GM06990 (cell line): ENCODE measurements around the gene BCAS4.

ENCODE experiments used
- DNase-seq: peaks from one replicate; pipeline ENCODE4 v3.0.0-alpha.2; 2011; ENCODE audit not compliant: insufficient read length; ENCODE audit errors: extremely low read depth
- H3K27me3 ChIP-seq: replicated peaks from 2 replicates; pipeline ENCODE4 v1.6.0; 2011; ENCODE audit warnings: low read length; ENCODE audit not compliant: control insufficient read depth, insufficient read depth
- H3K36me3 ChIP-seq: 2 replicates; pipeline ENCODE4 v1.5.1; 2011; ENCODE audit warnings: low read length; ENCODE audit not compliant: control insufficient read depth, insufficient read depth
- H3K4me3 ChIP-seq: replicated peaks from 2 replicates; pipeline ENCODE4 v1.5.1; 2011; ENCODE audit warnings: low read depth, mild to moderate bottlenecking, control low read depth, low read length
- CTCF ChIP-seq: IDR thresholded peaks from 2 replicates; pipeline ENCODE4 v1.5.1; 2011; ENCODE audit warnings: low read length, control low read depth, mild to moderate bottlenecking, inconsistent platforms; ENCODE audit not compliant: insufficient read depth, poor library complexity, severe bottlenecking

The BCAS4 gene

GRCh38 chr20:50852085-50852484, 57.2 kb downstream of the BCAS4 start:
- TF ChIP-seq CTCF = no peak
- no peak overlapping the region for H3K4me3 ChIP-seq
- DNase-seq = no peak
- H3K27me3 ChIP-seq = no peaks in the 10 kb centered on the region
- peaks cover 25% of the 10 kb centered on the region for H3K36me3 ChIP-seq

GRCh38 chr20:50854506-50855249, 59.8 kb downstream of the BCAS4 start:
- no peak for TF ChIP-seq CTCF
- DNase-seq = no peak
- Histone ChIP-seq H3K27me3 (no peaks in the 10 kb centered on the region), H3K4me3 (no peak overlapping the region), H3K36me3 (peaks cover 24% of the 10 kb centered on the region)

GRCh38 chr20:50855498-50856474, 60.9 kb downstream of the BCAS4 start:
- DNase-seq = no peak
- Histone ChIP-seq H3K4me3 (no peak overlapping the region), H3K27me3 (no peaks in the 10 kb centered on the region), H3K36me3 (peaks cover 23% of the 10 kb centered on the region)
- TF ChIP-seq CTCF = no peak

- Histone ChIP-seq H3K27me3 (no peaks in the 10 kb centered on the region), H3K36me3 (peaks cover 21% of the 10 kb centered on the region), H3K4me3 (no peak overlapping the region)
- no peak for DNase-seq
- TF ChIP-seq CTCF = no peak
Measured at GRCh38 chr20:50856475-50857041, 61.7 kb downstream of the BCAS4 start.

- Histone ChIP-seq H3K36me3 (peaks cover 16% of the 10 kb centered on the region), H3K27me3 (no peaks in the 10 kb centered on the region), H3K4me3 (no peak overlapping the region)
- TF ChIP-seq CTCF = no peak
- DNase-seq = no peak
Measured at GRCh38 chr20:50857348-50857747, 62.5 kb downstream of the BCAS4 start.
